Fibroblast of pulmonary artery (primary cell): Measurements from ENCODE around the gene PPP1R26.

ENCODE experiments used
- DNase-seq: peaks from one replicate; pipeline ENCODE4 v3.0.0-alpha.2; 2010; ENCODE audit warnings: low read depth
- H3K4me3 ChIP-seq: replicated peaks from 2 replicates; pipeline ENCODE4 v1.5.1; 2011; ENCODE audit warnings: low read depth, mild to moderate bottlenecking, control low read depth, low read length, moderate library complexity
- CTCF ChIP-seq: IDR thresholded peaks from 2 replicates; pipeline ENCODE4 v1.5.1; 2011; ENCODE audit warnings: mild to moderate bottlenecking, control low read depth, low read length, inconsistent platforms; ENCODE audit errors: missing control alignments

Gene PPP1R26

GRCh38 chr9:135490980-135491464, 11.4 kb downstream of the PPP1R26 start:
- no peak for DNase-seq
- no peak overlapping the region for H3K4me3 ChIP-seq
- no peak for TF ChIP-seq CTCF

GRCh38 chr9:135491764-135492163, 12.2 kb downstream of the PPP1R26 start:
- no peak overlapping the region for H3K4me3 ChIP-seq
- TF ChIP-seq CTCF: no peak
- DNase-seq: no peak

- DNase-seq: no peak
- H3K4me3 ChIP-seq: no peak overlapping the region
- no peak for TF ChIP-seq CTCF
Observed at GRCh38 chr9:135492886-135493669, 13.5 kb downstream of the PPP1R26 start.

- no peak for TF ChIP-seq CTCF
- DNase-seq: no peak
- H3K4me3 ChIP-seq: no peak overlapping the region
Observed at GRCh38 chr9:135494791-135495559, 15.4 kb downstream of the PPP1R26 start.

GRCh38 chr9:135498381-135499126, 19.0 kb downstream of the PPP1R26 start:
- no peak overlapping the region for H3K4me3 ChIP-seq
- TF ChIP-seq CTCF: no peak
- no peak for DNase-seq

GRCh38 chr9:135499326-135500070, 19.9 kb downstream of the PPP1R26 start:
- peak; percentile 92 for DNase-seq
- TF ChIP-seq CTCF: no peak
- peak overlapping the region; percentile 81 for H3K4me3 ChIP-seq
